Ovary (tissue), 9 donors: ENCODE measurements around the gene TMED1. TPM values are rescaled to one million over a fixed set of nuclear protein-coding genes. Genes with fewer than 3 reads are reported as not detected.

Source experiments
- DNase-seq, 5 donors: peaks; one replicate each; pipeline ENCODE4 v3.0.0-alpha.2; 2019 to 2020
- H3K27ac ChIP-seq, 2 donors: fragments of 200-600 bp; one replicate each; pipeline versions ENCODE4 v1.5.1 to v1.8.0; 2019 to 2022
- H3K27me3 ChIP-seq: fragments of 200-600 bp; one replicate; pipeline ENCODE4 v1.8.0; 2022
- H3K36me3 ChIP-seq: fragments of 200-600 bp; sonication (generic); one replicate; pipeline ENCODE4 v1.5.1; 2019
- H3K4me1 ChIP-seq: one replicate; pipeline ENCODE4 v1.8.1; 2013; ENCODE audit warnings: mild to moderate bottlenecking, moderate library complexity; ENCODE audit not compliant: insufficient read depth
- H3K4me3 ChIP-seq: fragments of 200-600 bp; sonication (generic); one replicate; pipeline ENCODE4 v1.5.1; 2017
- H3K9me3 ChIP-seq, 2 donors: fragments of 200-600 bp in 1 of 2; sonication (generic) in 1 of 2; one replicate each; pipeline versions ENCODE4 v1.5.1 to v1.8.1; 2013 to 2019; ENCODE audit warnings: mild to moderate bottlenecking in 1 of 2, moderate library complexity in 1 of 2
- EP300 ChIP-seq: sonication (generic); formaldehyde crosslinking; IDR thresholded peaks from one replicate; pipeline ENCODE4 v1.6.1; 2017; ENCODE audit warnings: antibody characterized with exemption
- POLR2A ChIP-seq: fragments of 450-650 bp; IDR thresholded peaks from one replicate; pipeline ENCODE4 v1.6.1; 2017; ENCODE audit warnings: antibody characterized with exemption, mild to moderate bottlenecking, moderate library complexity
- WGBS, 3 donors: extraction: QIAGEN DNeasy Blood & Tissue Kit in 1 of 3; methylation state at CpG; one replicate each; pipeline versions ENCODE4 v1.1.5 to v1.1.7; 2013 to 2017; 5-methylcytosine and 5-hydroxymethylcytosine counted together
- intact Hi-C, 4 donors: fragments of 100-400 bp; cut with DNase I; formaldehyde crosslinking; loops; one replicate each; pipeline versions ENCODE4 v1.11.0 to v1.15.1; 2022 to 2023
- polyA plus RNA-seq, 2 donors: library from polyadenylated mRNA; stranded (reverse); fragments of 200-250 nt in 1 of 2; fragments of 350-450 nt in 1 of 2; fragmentation: Illumina TruSeq in 1 of 2; extraction: RNeasy Lipid Tissue Mini Kit (QIAGEN cat#74804) in 1 of 2; gene quantifications; one replicate each; pipeline ENCODE4 v1.2.3, GENCODE V29; 2013 to 2014
- total RNA-seq, 7 donors: library from RNA; depleted of rRNA in 2 of 7; stranded (reverse); fragments of >200 nt in 2 of 7; fragmentation: NEBNext Ultra II Directional in 3 of 7; extraction: Animal tissue kit (Norgen Biotek cat#: 25700) in 3 of 7; gene quantifications; one replicate each; pipeline versions ENCODE4 v1.1.0 to v1.2.4, GENCODE V29; 2016 to 2023
- TF ChIP-seq, protein P1 (sequence below), 3 donors: fragments of 450-650 bp in 2 of 3; fragments of 200-600 bp in 1 of 3; IDR thresholded peaks; one replicate each; pipeline versions ENCODE4 v1.5.1 to v1.8.0; 2016 to 2022; ENCODE audit warnings: antibody characterized with exemption in 3 of 3, mild to moderate bottlenecking in 1 of 3
- donor health status: DM: no; HTN: no; CAD: no; lungs with moderate emphysema.
- donor health status: DM: no; HTN: no; CAD: no.
- donor health status: Bipolar disorder and iron deficiency.
- donor health status: DM: yes; HTN: yes; CAD: no.
- donor health status: DM: no; HTN: no; CAD: no.
- donor health status: DM: yes; HTN: yes; CAD: no.

Gene TMED1
- total and polyA plus RNA-seq, 9 donors, result 9.3 to 53.8 (median 29.1) TPM

DNA sequence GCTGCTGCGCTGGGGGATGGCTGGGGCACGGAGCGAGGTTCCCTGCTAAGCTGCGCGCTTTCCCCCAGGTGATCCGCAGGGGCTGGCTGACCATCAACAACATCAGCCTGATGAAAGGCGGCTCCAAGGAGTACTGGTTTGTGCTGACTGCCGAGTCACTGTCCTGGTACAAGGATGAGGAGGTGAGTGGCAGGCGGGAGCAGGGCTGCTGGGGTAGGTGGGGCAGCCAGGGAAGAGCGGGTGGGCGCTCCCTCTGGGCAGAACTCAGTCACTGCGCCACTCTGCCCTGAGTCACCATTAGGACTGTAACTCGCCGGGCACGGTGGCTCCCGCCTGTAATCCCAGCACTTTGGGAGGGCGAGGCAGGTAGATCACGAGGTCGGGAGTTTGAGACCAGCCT lies 23.8 kb downstream of the TMED1 start:
- Histone ChIP-seq H3K9me3 (no peaks in the 10 kb centered on the region), H3K27me3 (no peaks in the 10 kb centered on the region), H3K4me1 (peaks cover 3% of the 10 kb centered on the region), H3K27ac (no peak overlapping the region), H3K36me3 (no peaks in the 10 kb centered on the region), H3K4me3 (no peak overlapping the region)
- 94 to 96% (median 95%) methylated on average over 18 to 19 of the region's 19 CpGs for WGBS, 3 donors
- no peak for DNase-seq
- TF ChIP-seq, protein P1, sequence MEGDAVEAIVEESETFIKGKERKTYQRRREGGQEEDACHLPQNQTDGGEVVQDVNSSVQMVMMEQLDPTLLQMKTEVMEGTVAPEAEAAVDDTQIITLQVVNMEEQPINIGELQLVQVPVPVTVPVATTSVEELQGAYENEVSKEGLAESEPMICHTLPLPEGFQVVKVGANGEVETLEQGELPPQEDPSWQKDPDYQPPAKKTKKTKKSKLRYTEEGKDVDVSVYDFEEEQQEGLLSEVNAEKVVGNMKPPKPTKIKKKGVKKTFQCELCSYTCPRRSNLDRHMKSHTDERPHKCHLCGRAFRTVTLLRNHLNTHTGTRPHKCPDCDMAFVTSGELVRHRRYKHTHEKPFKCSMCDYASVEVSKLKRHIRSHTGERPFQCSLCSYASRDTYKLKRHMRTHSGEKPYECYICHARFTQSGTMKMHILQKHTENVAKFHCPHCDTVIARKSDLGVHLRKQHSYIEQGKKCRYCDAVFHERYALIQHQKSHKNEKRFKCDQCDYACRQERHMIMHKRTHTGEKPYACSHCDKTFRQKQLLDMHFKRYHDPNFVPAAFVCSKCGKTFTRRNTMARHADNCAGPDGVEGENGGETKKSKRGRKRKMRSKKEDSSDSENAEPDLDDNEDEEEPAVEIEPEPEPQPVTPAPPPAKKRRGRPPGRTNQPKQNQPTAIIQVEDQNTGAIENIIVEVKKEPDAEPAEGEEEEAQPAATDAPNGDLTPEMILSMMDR (IDR thresholded peaks at IDR 0.05), result no peak
- TF ChIP-seq POLR2A (no peak), EP300 (no peak)
- intact Hi-C loops, result no loop called here

DNA sequence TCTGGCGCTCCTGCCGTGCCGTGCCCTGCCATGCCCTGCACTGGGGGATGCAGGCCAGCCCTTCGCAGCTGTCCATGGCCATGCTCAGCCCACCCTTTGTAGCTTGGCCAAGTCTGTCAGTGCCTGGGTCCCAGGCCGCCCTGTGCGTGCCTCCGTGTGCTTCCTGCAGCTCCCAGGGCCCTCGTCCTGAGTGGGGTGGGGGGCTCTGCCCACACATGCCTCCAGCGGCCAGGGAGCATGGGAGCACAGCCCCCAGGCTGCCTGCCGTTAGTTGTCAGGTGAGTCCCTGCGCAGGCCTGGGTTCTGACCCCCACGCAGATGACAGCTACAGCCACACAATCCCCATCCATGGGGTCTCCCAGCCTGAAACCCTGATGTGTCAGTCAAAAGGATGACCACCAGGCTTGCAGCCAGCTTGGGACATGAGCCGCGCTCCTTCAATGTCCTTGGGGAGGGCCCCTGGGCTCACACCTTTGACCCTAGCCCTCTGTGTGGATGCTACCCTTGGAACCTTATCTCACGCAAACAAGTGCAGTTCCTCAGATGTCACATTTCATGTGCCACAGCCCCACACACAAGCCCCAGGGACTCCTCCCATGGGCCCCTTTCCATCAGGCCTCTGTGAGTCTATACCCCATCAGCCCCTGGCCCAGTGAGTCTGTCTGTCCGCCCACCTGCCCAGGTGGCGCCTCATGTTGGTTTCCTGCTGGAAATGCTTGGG lies 24.5 kb downstream of the TMED1 start:
- no peaks in the 10 kb centered on the region for H3K27me3 ChIP-seq
- intact Hi-C loops, result no loop called here
- no peaks in the 10 kb centered on the region for H3K9me3 ChIP-seq
- no peak overlapping the region for H3K27ac ChIP-seq
- TF ChIP-seq POLR2A (no peak), EP300 (no peak)
- TF ChIP-seq, protein P1 (IDR thresholded peaks at IDR 0.05), result no peak
- 75 to 85% (median 84%) methylated on average over 17 of the region's 17 CpGs for WGBS, 3 donors
- H3K4me1 ChIP-seq, result peaks cover 2% of the 10 kb centered on the region
- H3K36me3 ChIP-seq, result no peaks in the 10 kb centered on the region
- H3K4me3 ChIP-seq, result no peak overlapping the region
- DNase-seq, result no peak

DNA sequence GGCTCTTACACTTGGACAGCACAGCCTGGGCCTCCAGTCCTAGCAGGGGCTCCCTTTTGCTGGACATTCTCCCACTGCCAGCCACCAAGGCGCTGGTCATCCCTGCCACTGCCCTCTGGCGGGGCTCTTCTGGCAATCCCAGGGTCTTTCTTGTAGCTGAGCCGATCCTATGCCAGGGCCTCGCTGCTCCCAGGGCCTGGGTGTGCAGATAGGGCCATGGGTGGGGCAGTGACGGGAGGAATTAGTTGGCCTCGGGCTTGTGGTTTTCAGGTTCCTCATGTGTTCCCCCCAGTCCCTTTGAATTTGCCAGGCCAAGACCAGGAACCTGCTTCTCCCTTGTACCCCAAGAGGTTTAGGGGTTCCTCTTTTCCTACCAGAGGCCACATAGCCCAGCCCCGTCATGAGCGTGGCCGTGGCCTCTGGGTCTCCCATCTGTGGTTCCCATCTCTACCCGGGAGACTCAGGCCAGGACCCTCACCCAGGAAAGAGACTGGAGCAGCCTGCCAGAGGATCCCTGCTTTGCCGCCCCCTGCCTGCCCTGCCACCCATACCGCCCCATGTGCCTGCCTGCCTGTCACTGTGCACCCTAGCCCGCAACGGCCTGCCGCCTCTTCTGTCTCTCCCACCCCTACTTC lies 26.2 kb downstream of the TMED1 start:
- H3K4me3 ChIP-seq, result no peak overlapping the region
- no peak overlapping the region for H3K27ac ChIP-seq
- no peaks in the 10 kb centered on the region for H3K27me3 ChIP-seq
- WGBS, 3 donors, result 88 to 94% (median 91%) methylated on average over 15 of the region's 15 CpGs
- DNase-seq, result no peak
- no peaks in the 10 kb centered on the region for H3K36me3 ChIP-seq
- TF ChIP-seq, protein P1 (IDR thresholded peaks at IDR 0.05), result no peak
- TF ChIP-seq EP300, result no peak
- TF ChIP-seq POLR2A, result no peak
- intact Hi-C loops, result no loop called here
- no peaks in the 10 kb centered on the region for H3K9me3 ChIP-seq
- no peaks in the 10 kb centered on the region for H3K4me1 ChIP-seq

DNA sequence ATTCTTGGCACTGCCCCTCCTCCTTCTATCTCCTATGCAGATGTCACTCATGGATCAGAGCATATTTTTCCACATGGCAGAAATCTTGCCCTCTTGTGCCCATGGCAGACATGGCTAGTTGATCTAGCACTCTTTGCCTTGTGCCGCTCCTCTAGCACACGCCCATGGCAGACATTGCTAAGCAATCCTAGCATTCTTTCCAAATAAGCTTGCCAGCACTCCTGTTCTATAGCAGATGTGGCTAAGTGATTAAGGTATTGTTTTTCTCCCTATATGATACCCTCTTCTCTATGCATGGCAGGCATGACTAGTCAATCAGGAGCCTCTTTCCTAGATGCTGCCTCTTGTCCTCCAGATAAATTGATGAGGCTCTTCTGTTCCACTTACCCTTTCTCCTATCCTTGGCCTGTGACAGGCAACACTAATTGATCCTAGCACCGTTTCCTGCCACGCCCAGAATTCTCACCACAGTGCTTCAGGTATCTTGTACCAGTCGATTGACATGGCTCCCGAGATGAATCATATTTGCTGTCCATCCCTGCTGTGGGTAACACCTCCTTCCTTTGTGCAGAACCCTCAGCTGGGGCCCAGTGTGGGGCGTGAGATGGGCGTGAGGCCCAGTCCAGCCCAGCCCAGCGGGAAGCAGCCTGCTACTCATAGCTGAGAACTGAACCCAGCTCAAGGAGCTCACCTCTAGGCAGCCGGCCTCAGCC lies 26.9 kb downstream of the TMED1 start:
- H3K9me3 ChIP-seq, result no peaks in the 10 kb centered on the region
- no peaks in the 10 kb centered on the region for H3K27me3 ChIP-seq
- DNase-seq, result no peak
- H3K27ac ChIP-seq, result no peak overlapping the region
- H3K36me3 ChIP-seq, result no peaks in the 10 kb centered on the region
- WGBS, 3 donors, result 83 to 86% (median 85%) methylated on average over 10 of the region's 10 CpGs
- no peak overlapping the region for H3K4me3 ChIP-seq
- intact Hi-C loops, result no loop called here
- no peak for TF ChIP-seq EP300
- TF ChIP-seq, protein P1 (IDR thresholded peaks at IDR 0.05), result no peak
- TF ChIP-seq POLR2A, result no peak
- H3K4me1 ChIP-seq, result no peaks in the 10 kb centered on the region
